GM12801 (cell line): ENCODE data around the gene UBE2E2.

Experiments
- TF ChIP-seq, protein P1 (sequence below): IDR thresholded peaks from one replicate; pipeline ENCODE4 v1.5.1; 2011; ENCODE audit warnings: control low read depth; ENCODE audit not compliant: insufficient read length; ENCODE audit errors: extremely low read depth

UBE2E2 gene

DNA sequence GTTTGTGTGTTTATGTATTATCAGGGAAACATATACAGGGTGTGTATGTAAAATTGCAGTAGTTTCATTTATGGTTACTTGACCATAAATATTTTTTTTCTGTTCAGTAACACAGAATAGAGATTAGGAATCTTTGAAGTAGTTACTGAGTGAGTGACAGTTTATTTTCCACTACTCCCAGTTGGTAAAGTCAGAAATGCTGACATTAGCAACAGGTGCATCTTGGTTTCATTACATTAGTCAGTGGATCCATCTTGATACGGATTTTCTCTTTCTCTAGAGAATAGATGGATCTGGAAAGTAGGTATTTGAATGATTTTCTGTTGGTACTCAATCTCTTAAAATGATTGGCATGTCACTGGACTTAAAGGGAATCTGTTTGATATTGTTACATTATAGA, 6.0 kb downstream of the UBE2E2 start:
- TF ChIP-seq, protein P1, sequence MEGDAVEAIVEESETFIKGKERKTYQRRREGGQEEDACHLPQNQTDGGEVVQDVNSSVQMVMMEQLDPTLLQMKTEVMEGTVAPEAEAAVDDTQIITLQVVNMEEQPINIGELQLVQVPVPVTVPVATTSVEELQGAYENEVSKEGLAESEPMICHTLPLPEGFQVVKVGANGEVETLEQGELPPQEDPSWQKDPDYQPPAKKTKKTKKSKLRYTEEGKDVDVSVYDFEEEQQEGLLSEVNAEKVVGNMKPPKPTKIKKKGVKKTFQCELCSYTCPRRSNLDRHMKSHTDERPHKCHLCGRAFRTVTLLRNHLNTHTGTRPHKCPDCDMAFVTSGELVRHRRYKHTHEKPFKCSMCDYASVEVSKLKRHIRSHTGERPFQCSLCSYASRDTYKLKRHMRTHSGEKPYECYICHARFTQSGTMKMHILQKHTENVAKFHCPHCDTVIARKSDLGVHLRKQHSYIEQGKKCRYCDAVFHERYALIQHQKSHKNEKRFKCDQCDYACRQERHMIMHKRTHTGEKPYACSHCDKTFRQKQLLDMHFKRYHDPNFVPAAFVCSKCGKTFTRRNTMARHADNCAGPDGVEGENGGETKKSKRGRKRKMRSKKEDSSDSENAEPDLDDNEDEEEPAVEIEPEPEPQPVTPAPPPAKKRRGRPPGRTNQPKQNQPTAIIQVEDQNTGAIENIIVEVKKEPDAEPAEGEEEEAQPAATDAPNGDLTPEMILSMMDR = no peak

- TF ChIP-seq, protein P1 = no peak
Observed at GRCh38 chr3:23209747-23210487, 6.8 kb downstream of the UBE2E2 start.

DNA sequence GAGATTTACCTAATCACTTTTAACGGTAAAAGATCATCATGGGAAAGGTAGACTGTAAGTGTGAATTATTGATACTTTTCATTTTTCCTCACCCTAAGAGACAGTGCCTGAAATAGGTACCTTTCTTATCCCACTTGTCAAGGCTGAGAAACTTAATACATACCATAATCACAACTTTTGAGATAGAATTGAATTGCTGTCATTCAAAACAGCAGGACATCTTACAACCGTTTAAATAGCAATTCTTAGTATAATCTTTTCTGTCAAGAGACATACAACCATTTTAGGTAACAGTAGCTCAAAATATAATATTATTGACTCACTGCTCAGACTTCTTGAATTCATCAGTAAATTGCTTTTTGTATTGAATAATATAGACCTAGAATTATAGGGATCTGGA, 10.7 kb downstream of the UBE2E2 start:
- TF ChIP-seq, protein P1 = no peak

- TF ChIP-seq, protein P1 = no peak
Observed at GRCh38 chr3:23217872-23218554, 14.9 kb downstream of the UBE2E2 start.

DNA sequence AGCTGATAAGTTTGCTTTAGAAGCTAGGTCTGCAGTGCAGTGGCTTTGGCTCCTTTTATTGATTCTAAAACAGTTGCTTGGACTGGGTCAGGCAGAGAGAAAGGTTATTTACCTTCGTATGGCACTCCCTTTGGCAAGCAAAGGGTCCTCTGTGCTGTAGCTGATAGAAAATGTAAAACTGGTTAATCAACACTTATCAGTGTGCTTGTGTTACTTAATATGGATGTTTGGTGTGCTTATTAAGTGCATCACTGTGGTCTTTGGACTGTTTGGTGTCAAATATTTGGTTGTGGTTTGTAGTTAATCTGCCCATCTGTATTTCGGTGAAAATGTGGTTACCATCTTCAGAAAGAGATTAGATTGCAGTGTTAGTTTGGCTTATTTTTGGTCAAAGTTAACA, 16.0 kb downstream of the UBE2E2 start:
- TF ChIP-seq, protein P1 = no peak

DNA sequence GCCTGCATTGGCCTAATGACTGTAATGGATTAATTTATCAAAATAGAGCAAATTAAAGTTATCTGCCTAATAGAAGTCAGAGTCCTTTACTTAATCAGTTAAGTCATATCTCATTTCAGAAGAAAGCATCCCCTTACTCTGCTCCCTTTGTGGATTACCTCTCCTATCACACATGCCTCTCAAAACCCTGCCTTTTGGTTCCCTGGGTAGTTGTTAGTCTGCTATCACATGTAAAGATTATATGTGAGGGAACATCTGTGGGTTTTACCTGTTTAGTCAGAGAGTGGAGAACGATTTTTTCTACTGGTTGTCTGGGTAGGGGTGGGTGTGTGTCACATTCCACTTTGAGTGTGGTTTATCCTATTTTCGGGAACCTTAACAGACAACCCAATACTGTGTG, 16.4 kb downstream of the UBE2E2 start:
- TF ChIP-seq, protein P1 = no peak

DNA sequence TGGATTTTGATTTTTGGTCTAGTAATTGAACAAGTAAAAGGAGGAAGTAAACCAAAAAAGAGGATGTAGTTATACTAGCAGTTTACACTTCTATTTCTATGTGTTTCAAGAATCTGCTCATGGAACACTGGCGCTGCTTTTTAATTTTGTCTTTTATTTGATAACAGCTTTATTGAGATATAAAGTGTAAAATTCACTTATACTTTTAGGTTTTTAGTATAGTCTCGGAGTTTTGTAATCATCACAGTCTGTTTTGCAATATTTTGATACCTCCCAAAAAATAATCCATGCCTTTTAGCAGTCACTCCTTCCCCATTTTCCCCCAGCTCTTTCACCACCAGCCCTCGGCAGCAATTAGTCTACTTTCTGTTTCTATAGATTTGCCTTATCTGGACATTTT, 18.0 kb downstream of the UBE2E2 start:
- TF ChIP-seq, protein P1 = no peak
